ENCODE results near the gene PSEN1.

The PSEN1 gene

GRCh38 chr14:73225496-73225895, 89.2 kb downstream of the PSEN1 start:
- H3K4me3 ChIP-seq (ENCODE audit: low read length), result no peak overlapping the region
- TF ChIP-seq CTCF (conservative IDR thresholded peaks at IDR 0.05; ENCODE audit: low read length), result no peak
- DNase-seq (ENCODE audit: low read depth), result no peak

- DNase-seq (ENCODE audit: low read depth), result peak; percentile 79
- no peak for TF ChIP-seq CTCF (conservative IDR thresholded peaks at IDR 0.05; ENCODE audit: low read length)
- no peak overlapping the region for H3K4me3 ChIP-seq (ENCODE audit: low read length)
Measured at GRCh38 chr14:73227812-73228781, 91.8 kb downstream of the PSEN1 start.

- no peak for TF ChIP-seq CTCF (conservative IDR thresholded peaks at IDR 0.05; ENCODE audit: low read length)
- H3K4me3 ChIP-seq (ENCODE audit: low read length), result no peak overlapping the region
- no peak for DNase-seq (ENCODE audit: low read depth)
Measured at GRCh38 chr14:73230051-73230450, 93.7 kb downstream of the PSEN1 start.

- no peak overlapping the region for H3K4me3 ChIP-seq (ENCODE audit: low read length)
- DNase-seq (ENCODE audit: low read depth), result no peak
- TF ChIP-seq CTCF (conservative IDR thresholded peaks at IDR 0.05; ENCODE audit: low read length), result peak; percentile 11; the same call in 1 of the 2 replicates
Measured at GRCh38 chr14:73231981-73232851, 95.9 kb downstream of the PSEN1 start.

GRCh38 chr14:73232984-73233383, 96.7 kb downstream of the PSEN1 start:
- no peak for DNase-seq (ENCODE audit: low read depth)
- no peak for TF ChIP-seq CTCF (conservative IDR thresholded peaks at IDR 0.05; ENCODE audit: low read length)
- H3K4me3 ChIP-seq (ENCODE audit: low read length), result no peak overlapping the region

- no peak overlapping the region for H3K4me3 ChIP-seq (ENCODE audit: low read length)
- TF ChIP-seq CTCF (conservative IDR thresholded peaks at IDR 0.05; ENCODE audit: low read length), result no peak
- no peak for DNase-seq (ENCODE audit: low read depth)
Measured at GRCh38 chr14:73233564-73233963, 97.3 kb downstream of the PSEN1 start.
